DMS53 (cell line): Measurements from ENCODE around the gene PKNOX2.
A peak's percentile ranks its signal among the peaks of the same experiment; 100 is the strongest.
"Not testable (repeated sequence)": the region's sequence is repeated elsewhere in the genome, so short reads cannot be mapped to it uniquely, and the experiment has no call there.

ENCODE experiments used
- DNase-seq: peaks from one replicate; lab custom pipeline; 2025; lab: John Stamatoyannopoulos, UW

The PKNOX2 gene

DNA sequence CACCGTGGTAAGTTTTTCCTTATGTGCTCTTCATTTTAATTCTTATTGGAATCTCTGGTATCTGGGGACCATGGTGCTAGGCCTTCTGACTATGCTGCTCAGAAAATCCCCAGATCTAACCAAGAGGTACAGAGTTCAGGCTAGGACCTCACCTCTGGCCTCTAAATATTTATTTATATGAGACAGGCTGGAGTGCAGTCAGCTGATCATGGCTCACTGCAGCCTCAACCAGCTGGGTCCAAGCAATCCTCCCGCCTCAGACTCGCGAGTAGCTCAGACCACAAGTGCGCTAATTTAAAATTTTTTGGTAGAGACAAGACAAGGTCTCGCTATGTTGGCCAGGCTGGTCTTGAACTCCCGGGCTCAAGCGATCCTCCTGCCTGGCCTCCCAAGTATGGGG, 38.4 kb downstream of the PKNOX2 start:
- no peak for DNase-seq

DNA sequence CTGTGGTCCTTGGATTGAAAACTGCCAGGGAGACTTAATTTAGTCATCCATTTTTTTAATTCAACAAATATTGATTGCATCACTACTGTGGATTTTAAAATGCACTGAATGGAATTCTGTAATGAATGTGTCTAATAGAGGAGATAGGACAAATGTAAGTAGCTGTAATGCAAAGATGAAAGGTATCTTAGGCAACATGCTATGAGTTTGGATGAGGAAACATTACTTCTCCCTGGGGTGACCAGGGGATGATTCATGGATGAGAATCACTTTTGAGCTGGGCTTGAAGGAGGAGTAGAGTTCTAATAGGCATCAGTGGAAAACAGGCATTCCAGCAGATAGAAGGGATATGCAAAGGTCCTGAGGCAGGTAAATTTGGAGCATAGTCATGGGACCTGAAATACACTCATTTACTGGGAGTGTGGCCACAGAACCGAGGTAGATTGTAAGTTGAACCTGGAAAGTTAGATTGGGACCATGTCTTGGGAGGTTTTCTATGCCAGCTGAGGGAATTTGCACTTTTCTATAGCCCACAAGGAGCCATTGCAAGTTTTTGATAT, 43.4 kb downstream of the PKNOX2 start:
- DNase-seq, result no peak

DNA sequence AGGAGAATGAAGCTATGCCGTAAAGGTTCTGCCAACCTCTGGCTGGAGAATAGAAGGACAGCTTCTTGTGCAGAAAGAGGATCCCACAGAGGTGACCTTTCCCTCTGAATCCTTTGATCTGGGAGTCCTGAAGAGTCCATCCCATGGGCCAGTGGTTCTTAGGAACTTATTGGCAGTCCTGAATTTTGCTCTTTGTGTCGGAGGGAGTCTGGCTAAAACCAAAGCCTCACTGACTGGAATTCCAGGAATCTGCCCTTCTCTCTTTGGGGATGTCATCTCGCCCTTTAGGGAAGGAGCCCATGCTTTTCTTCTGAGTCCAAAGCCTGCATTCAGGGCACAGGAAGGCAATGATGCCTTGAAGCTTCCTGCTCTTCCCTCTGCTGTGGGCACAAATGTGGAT, 45.5 kb downstream of the PKNOX2 start:
- DNase-seq, result no peak

GRCh38 chr11:125211191-125211947, 46.8 kb downstream of the PKNOX2 start:
- DNase-seq, result no peak

DNA sequence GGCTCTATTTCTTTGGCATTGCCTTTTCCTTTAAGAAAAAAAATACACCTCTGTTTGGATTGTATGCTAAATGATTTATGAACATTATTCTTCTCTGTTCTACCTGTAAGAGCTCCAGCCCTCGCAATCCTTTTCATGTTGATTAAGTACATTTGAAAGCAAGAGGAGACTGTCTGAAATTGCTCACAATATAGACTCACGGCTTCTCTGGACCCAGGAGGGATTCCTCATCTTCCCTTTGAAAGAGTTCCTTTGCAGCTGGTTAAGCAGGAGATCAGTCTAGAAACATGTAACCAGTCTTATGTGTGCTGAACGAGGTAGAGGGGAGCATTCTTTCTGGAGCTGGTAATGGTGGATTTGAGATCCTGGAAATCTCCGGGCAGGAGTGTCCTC, 47.4 kb downstream of the PKNOX2 start:
- no peak for DNase-seq

DNA sequence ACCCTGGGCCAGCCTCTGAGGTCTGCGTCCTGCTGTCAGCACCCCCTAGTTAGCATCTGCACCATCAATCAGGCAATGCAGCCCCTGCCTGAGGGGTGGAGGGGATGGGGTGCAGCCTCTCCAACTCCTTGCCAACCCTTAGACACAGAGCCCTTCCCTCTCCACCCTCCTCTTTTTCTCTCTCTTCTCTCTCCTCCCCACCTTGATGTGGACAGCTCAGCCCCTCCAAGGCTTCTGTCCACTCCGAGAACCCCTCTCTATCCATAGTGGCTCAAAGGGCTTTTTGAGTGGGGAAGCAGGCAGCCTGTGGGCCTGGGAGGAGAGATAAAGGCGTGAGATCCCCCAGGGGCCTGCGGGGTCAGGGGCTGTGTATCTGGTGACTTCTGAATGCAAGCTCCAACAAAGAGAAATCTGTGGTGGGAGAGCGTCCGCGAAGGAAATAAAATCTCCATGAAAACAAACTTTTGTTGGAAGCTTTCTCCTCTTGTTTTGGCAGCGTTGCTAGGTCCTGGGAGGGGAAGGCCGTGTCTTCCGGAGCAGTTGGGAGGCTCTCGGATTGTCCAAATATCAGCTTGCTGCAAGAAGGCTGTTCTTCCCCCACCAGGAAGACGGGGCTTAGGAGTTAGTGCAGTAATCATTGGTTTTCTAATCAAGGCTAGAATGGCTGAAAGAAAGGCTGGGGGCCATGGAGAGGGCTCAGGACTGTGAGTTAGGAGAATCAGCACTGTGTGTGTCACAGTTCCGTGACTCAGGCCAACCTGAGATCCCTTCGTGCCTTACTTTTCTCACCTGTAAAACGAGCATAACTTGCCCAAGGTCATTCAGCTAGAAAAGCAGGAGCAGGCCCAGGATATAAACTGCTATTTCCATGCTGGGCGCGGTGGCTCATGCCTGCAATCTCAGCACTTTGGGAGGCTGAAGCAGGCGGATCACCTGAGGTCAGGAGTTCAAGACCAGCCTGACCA, 50.3 kb downstream of the PKNOX2 start:
- no peak for DNase-seq

- no peak for DNase-seq
Observed at GRCh38 chr11:125215976-125216375, 51.4 kb downstream of the PKNOX2 start.

DNA sequence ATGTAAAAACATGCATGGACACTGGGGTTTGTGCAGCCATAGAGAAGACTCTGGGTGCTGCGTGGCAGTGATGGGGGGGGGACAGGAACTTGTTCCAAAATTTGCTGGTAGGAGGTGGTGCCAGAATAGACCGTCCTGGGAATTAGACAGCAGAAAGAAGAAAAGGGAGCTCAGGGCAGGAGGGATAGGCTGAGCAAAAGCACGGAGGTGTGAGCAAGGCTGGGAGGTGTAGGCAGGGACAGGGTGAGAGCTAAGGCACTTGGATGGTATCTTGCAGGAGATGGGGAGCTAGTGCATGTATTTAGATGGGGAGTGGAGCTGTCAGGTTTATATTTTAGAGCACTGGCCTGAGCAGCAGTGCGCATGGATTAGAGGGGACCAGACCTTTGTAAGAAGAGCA, 53.8 kb downstream of the PKNOX2 start:
- no peak for DNase-seq

DNA sequence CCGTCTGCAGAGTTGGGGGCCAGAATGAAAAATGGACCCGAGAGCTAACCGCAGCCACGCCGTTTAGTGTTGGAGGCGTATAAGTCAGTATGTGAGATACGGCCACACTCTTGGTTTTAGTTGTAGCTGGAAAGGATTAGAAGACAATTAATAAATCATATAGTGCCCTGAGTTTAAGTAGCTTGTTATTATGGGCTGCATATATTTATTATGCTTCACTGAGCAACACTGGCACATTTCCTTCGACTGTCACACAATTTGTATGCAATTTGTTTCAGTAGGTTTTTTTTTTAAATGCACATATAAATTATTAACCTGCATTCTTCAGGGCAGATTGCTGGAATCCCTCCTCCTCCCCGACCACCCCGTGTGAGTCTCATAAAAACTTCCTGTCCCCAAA, 56.9 kb downstream of the PKNOX2 start:
- no peak for DNase-seq

GRCh38 chr11:125222494-125222893, 57.9 kb downstream of the PKNOX2 start:
- DNase-seq, result no peak

DNA sequence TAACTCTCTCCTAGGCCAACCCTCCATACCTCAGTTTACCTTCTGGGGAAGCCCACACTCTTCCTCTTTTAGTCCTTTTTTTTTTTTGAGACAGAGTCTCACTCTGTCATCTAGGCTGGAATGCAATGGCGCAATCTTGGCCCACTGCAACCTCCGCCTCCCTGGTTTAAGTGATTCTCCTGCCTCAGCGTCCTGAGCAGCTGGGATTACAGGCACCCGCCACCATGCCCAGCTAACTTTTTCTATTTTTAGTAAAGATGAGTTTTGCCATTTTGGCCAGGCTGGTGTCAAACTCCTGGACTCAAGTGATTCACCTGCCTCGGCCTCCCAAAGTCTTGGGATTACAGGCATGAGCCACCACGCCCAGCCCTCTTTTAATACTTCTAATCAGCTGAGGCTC, 58.6 kb downstream of the PKNOX2 start:
- DNase-seq, result not testable (repeated sequence)

- no peak for DNase-seq
Observed at GRCh38 chr11:125223901-125224361, 59.4 kb downstream of the PKNOX2 start.

- peak; percentile 18 for DNase-seq
Observed at GRCh38 chr11:125224391-125225021, 60.0 kb downstream of the PKNOX2 start.

DNA sequence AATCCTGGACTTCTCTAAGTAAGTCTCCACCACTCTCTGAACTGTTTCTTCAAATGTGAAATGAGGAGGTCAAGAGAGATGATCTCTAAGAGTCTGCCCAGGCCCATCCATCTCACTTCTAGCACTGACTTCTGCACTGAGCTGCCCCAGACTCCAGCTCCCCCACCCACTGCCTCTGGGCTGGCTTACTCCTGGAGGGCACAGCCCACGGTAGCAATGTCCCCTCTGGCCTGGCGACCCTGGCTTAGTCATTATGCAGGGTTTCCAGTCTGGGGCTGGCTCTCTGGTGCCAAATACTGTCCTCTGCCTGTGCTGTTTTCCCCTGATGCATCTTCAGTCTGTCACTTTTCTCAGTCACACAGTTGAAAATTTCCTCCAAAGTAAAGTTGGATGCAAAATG, 60.9 kb downstream of the PKNOX2 start:
- DNase-seq, result no peak

DNA sequence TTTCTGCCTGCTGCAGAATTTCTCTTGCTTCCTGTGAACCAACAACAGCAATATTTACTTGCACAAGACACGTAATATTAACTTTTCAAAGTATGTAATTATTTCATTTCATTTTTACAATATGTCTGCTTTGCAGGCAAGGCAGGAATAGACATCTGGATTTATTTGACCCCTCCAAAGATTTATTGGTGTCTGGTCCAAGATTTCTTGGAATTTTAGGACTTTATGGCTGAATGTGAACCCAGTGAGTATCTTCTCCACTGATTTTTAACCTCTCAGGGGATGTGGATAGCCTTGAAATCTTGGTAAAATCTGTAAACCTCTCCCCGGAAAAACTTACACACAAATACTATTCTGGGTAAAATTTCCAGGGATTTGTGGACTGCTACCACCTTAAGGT, 61.5 kb downstream of the PKNOX2 start:
- no peak for DNase-seq

GRCh38 chr11:125226706-125227105, 62.2 kb downstream of the PKNOX2 start:
- DNase-seq, result no peak

- DNase-seq, result no peak
Observed at GRCh38 chr11:125227151-125227550, 62.6 kb downstream of the PKNOX2 start.

DNA sequence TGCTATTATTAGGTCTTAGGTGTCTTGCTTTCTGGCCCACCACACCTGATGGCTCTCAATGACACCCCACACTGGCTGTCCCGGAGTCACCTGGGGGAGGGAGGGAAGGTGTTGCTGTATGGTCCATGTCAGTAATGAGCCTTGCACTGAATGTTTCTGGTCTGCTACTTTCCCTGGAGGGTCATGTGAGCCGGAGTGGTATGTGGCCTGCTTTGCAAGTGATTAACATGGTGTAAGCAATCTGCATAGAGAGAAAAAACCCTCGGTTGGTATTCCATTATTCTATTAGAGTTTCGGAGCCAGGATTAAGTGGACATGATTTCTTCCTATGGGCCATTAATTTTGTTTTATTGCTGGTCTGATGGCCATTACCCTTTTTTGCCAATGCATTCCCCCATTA, 63.9 kb downstream of the PKNOX2 start:
- DNase-seq, result no peak

DNA sequence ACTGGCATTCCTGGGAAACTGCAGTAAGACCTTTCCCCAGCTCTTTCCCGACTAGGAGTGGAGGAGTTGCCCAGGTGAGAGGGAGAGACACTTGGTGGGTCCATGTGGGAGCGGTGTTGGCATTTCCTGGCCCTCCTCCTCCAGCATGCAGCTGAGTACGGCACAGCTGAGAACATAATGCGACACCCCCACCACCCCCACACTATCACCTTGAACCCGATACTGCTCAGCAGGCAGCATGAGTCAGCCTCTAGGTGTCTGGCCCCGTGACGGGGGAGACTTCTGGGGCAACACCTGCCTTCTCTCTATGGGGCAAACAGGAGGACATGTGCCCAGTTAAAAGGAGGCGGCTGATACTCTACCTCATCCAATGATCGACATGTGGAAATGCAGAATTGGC, 64.4 kb downstream of the PKNOX2 start:
- no peak for DNase-seq

DNA sequence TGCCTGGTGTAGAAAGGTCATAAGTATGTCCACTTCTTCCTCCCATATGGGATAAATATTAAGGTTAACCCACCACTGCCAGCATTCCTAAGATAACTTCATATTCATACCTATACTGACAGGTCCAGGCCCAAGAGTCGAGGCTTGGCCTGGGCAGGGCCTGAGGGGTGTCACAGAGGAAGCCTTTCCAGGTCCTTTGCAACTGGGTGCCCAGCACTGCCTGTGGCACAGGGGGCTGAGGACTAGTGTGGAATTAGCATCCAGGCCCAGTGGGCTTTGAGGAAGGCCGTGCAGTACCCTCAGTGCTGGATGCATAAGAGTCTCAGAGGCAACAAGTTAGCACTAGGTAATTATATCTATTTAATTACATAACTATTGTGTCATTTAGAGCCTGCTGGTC, 65.4 kb downstream of the PKNOX2 start:
- DNase-seq, result no peak

- no peak for DNase-seq
Observed at GRCh38 chr11:125233116-125233515, 68.6 kb downstream of the PKNOX2 start.

DNA sequence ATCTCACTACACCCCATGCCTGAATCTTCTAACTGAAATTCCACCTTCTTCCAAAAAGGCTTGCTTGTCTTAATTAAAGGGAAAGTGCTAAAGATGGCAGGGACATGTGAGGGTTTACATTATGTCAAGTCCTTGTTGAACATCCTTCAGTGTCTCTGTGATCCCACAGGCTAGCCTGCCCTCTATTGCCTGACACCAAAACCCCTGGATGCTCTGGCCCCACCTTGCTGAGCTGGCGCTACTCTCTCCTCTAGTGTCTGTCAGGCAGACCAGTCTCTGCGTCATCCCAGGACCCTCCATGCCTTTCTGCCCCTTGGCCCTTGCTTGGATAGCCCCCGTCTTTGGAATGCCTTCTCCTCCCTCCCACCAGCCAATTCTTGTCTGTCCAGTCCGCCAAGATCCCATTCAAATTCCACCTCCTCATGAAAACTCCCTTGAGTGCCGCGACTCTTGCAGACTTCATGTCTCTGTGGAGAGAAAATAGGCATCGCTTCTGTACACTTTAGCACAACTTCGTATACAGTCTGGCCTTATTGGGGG, 69.3 kb downstream of the PKNOX2 start:
- DNase-seq, result no peak
